ENCODE results near the gene WNT3A. TPM values are rescaled to one million over a fixed set of nuclear protein-coding genes. Genes with fewer than 3 reads are reported as not detected.

WNT3A gene
- total and polyA plus RNA-seq, 2 donors (not counting 3 experiments of a cell fraction or from before 2014, with no cell fraction given): not detected

DNA sequence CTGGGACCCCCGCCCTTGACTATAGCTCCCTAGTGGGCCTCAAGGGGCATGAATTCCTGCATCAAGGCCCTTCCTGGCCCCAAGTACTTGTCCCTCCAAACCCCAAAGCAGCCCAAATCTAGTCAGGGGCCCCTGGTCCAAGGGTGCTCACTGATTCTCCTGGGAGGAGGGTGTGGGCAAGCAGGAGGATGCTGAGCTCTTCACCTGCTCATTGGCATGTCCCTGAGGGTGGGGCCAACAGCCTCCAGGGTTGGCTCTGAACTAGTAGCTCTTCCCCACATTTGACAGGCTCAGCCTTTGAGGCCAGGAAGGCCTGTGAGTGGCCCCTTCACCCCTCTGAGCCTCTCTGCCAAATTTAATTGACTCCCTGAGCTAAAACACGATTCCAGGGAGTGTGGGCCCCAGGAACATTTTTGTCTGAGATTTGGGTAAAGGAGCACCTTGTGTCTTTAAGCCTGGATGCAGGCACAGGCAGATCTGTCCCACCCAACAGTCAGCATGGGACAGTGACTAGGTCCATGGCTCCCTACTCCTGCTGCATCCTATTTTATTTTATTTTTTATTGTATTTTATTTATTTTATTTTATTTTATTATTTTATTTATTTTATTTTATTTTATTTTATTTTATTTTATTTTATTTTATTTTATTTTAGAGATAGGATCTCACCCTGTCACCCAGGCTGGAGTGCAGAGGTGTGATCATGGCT is 48.0 kb upstream of the WNT3A start:
- H3K9ac ChIP-seq (replicated peaks; ENCODE audit: extremely low read depth, insufficient read depth, low read length): no peak overlapping the region
- H3K27me3 ChIP-seq (ENCODE audit: control insufficient read depth in 2 of 2, insufficient read depth in 2 of 2, low read length in 2 of 2): peaks cover 0 to 26% of the 10 kb centered on the region in 2 experiments
- intact Hi-C loops (cut with micrococcal nuclease) (no loop called here), dilution Hi-C loops (cut with MboI; ENCODE audit: extremely low pct_ligation_motif_present, low sequenced_read_pairs) (no loop called here)
- H3K27ac ChIP-seq (ENCODE audit: insufficient read depth, low read depth, low read length): no peak overlapping the region
- no peaks in the 10 kb centered on the region for H3K36me3 ChIP-seq (ENCODE audit: control insufficient read depth in 2 of 2, extremely low read depth in 1 of 2, insufficient read depth in 2 of 2, low read length in 2 of 2)
- CTCF ChIA-PET: no interaction called here
- DNase-seq (ENCODE audit: low read depth, low spot score) (no peak), FAIRE-seq (no peak)
- H3K9me3 ChIP-seq (replicated peaks; ENCODE audit: control insufficient read depth, insufficient read depth, low read length): no peaks in the 10 kb centered on the region
- no peaks in the 10 kb centered on the region for H3K4me1 ChIP-seq (ENCODE audit: control insufficient read depth, extremely low read depth, insufficient read depth, low read length)
- no peak overlapping the region for H3K4me3 ChIP-seq (replicated peaks in 1 of 3; ENCODE audit: insufficient read depth in 1 of 3, low read depth in 1 of 3, low read length in 3 of 3)
- no peaks in the 10 kb centered on the region for H4K20me1 ChIP-seq (replicated peaks; ENCODE audit: control insufficient read depth, extremely low read depth, insufficient read depth, low read length)
- H2AFZ ChIP-seq (ENCODE audit: low read depth, low read length): no peak overlapping the region
- no TSS peak for BruUV-seq (replicated peaks)
- no peaks in the 10 kb centered on the region for H3K79me2 ChIP-seq (ENCODE audit: control insufficient read depth, insufficient read depth, low read length)
- H3K4me2 ChIP-seq (ENCODE audit: insufficient read depth, low read length): no peak overlapping the region
- H3K9me1 ChIP-seq (replicated peaks; ENCODE audit: control insufficient read depth, extremely low read depth, insufficient read depth, low read length): no peaks in the 10 kb centered on the region
- POLR2A ChIA-PET: no interaction called here
- TF ChIP-seq, protein P1, sequence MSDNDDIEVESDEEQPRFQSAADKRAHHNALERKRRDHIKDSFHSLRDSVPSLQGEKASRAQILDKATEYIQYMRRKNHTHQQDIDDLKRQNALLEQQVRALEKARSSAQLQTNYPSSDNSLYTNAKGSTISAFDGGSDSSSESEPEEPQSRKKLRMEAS (IDR thresholded peaks at IDR 0.05; ENCODE audit: insufficient read depth, insufficient read length): no peak
- TF ChIP-seq JUN (IDR thresholded peaks at IDR 0.05; ENCODE audit: borderline replicate concordance, insufficient read depth, insufficient read length, low read depth) (no peak), POLR2AphosphoS5 (IDR thresholded peaks at IDR 0.05; ENCODE audit: insufficient read depth, low read depth, low read length) (no peak), EZH2 (IDR thresholded peaks at IDR 0.05; ENCODE audit: borderline replicate concordance, low read depth, low read length, severe bottlenecking) (no peak), POLR2A (IDR thresholded peaks at IDR 0.05; ENCODE audit: low read depth, low read length) (no peak), FOS (IDR thresholded peaks at IDR 0.05; ENCODE audit: borderline replicate concordance, insufficient read depth, low read length) (no peak), MYC (IDR thresholded peaks at IDR 0.05; ENCODE audit: low read depth, low read length) (no peak), GATA2 (IDR thresholded peaks at IDR 0.05; ENCODE audit: insufficient read depth, insufficient read length, low read depth, low read length) (no peak)
- TF ChIP-seq, protein P2, sequence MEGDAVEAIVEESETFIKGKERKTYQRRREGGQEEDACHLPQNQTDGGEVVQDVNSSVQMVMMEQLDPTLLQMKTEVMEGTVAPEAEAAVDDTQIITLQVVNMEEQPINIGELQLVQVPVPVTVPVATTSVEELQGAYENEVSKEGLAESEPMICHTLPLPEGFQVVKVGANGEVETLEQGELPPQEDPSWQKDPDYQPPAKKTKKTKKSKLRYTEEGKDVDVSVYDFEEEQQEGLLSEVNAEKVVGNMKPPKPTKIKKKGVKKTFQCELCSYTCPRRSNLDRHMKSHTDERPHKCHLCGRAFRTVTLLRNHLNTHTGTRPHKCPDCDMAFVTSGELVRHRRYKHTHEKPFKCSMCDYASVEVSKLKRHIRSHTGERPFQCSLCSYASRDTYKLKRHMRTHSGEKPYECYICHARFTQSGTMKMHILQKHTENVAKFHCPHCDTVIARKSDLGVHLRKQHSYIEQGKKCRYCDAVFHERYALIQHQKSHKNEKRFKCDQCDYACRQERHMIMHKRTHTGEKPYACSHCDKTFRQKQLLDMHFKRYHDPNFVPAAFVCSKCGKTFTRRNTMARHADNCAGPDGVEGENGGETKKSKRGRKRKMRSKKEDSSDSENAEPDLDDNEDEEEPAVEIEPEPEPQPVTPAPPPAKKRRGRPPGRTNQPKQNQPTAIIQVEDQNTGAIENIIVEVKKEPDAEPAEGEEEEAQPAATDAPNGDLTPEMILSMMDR (IDR thresholded peaks at IDR 0.05; ENCODE audit: extremely low read depth in 1 of 2, insufficient read depth in 1 of 2, low read depth in 1 of 2, low read length in 2 of 2): no peak

Data from endothelial cell of umbilical vein (primary cell).